AG09319 (cell line): Measurements from ENCODE around the gene CTXN1.
"Not testable (repeated sequence)": the region's sequence is repeated elsewhere in the genome, so short reads cannot be mapped to it uniquely, and the experiment has no call there.

Source experiments
- DNase-seq: peaks from one replicate; pipeline ENCODE4 v3.0.0-alpha.2; 2010; ENCODE audit warnings: low read depth; ENCODE audit errors: extremely low read depth
- TF ChIP-seq, protein P1 (sequence below): IDR thresholded peaks from 2 replicates; pipeline ENCODE4 v1.5.1; 2011; ENCODE audit warnings: low read depth, mild to moderate bottlenecking, inconsistent platforms, low read length, moderate library complexity

CTXN1 gene

DNA sequence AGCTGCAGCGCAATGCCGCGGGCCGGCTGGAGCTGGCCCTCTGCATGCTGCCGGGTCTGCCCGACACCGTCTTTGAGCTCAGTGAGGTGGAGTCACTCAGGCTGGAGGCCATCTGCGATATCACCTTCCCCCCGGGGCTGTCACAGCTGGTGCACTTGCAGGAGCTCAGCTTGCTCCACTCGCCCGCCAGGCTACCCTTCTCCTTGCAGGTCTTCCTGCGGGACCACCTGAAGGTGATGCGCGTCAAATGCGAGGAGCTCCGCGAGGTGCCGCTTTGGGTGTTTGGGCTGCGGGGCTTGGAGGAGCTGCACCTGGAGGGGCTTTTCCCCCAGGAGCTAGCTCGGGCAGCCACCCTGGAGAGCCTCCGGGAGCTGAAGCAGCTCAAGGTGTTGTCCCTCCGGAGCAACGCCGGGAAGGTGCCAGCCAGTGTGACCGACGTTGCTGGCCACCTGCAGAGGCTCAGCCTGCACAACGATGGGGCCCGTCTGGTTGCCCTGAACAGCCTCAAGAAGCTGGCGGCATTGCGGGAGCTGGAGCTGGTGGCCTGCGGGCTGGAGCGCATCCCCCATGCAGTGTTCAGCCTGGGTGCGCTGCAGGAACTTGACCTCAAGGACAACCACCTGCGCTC, 26.1 kb downstream of the CTXN1 start:
- DNase-seq, result no peak
- TF ChIP-seq, protein P1, sequence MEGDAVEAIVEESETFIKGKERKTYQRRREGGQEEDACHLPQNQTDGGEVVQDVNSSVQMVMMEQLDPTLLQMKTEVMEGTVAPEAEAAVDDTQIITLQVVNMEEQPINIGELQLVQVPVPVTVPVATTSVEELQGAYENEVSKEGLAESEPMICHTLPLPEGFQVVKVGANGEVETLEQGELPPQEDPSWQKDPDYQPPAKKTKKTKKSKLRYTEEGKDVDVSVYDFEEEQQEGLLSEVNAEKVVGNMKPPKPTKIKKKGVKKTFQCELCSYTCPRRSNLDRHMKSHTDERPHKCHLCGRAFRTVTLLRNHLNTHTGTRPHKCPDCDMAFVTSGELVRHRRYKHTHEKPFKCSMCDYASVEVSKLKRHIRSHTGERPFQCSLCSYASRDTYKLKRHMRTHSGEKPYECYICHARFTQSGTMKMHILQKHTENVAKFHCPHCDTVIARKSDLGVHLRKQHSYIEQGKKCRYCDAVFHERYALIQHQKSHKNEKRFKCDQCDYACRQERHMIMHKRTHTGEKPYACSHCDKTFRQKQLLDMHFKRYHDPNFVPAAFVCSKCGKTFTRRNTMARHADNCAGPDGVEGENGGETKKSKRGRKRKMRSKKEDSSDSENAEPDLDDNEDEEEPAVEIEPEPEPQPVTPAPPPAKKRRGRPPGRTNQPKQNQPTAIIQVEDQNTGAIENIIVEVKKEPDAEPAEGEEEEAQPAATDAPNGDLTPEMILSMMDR, result no peak

DNA sequence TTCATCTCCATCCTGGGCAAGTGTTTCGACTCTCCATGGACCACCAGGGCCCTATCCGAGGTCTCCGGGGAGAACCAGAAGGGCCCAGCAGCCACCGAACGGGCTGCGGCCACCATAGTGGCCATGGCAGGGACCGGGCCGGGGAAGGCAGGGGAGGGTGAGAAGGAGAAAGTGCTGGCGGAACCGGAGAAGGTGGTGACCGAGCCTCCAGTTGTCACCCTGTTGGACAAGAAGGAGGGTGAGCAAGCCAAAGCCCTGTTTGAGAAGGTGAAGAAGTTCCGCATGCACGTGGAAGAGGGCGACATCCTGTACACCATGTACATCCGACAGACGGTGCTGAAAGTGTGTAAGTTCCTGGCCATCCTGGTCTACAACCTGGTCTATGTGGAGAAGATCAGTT, 27.0 kb downstream of the CTXN1 start:
- no peak for DNase-seq
- TF ChIP-seq, protein P1, result no peak

DNA sequence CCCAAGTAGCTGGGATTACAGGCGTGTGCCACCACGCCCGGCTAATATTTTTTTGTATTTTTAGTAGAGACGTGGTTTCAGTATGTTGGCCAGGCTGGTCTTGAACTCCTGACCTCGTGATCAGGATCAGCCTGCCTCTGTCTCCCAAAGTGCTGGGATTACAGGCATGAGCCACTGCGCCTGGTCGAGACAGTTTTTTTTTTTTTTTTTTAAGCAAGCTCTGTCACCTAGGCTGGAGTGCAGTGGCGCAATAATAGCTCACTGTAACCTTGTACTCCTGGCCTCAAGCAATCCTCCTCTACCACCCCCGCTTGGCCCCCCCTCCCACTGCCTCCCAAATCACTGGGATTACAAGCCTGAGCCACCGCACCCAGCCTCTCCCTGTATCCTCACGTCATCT, 28.6 kb downstream of the CTXN1 start:
- TF ChIP-seq, protein P1, result no peak
- no peak for DNase-seq

DNA sequence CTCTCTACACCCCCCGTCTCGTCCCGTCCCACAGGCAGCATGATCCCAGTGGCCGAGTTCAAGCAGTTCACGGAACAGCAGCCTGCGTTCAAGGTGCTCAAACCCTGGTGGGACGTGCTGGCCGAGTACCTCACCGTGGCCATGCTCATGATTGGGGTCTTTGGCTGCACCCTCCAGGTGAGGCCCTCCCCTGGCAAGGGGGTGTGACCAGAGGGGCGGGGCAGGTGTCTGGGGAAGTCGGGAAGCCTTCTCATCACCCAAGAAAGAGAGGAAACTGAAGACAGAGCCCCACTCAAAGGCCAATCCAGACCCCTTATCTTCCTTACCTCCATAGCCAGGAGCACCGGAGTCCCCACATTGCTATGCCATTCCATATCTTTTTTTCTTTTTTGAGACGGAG, 30.4 kb downstream of the CTXN1 start:
- DNase-seq, result no peak
- TF ChIP-seq, protein P1, result no peak

DNA sequence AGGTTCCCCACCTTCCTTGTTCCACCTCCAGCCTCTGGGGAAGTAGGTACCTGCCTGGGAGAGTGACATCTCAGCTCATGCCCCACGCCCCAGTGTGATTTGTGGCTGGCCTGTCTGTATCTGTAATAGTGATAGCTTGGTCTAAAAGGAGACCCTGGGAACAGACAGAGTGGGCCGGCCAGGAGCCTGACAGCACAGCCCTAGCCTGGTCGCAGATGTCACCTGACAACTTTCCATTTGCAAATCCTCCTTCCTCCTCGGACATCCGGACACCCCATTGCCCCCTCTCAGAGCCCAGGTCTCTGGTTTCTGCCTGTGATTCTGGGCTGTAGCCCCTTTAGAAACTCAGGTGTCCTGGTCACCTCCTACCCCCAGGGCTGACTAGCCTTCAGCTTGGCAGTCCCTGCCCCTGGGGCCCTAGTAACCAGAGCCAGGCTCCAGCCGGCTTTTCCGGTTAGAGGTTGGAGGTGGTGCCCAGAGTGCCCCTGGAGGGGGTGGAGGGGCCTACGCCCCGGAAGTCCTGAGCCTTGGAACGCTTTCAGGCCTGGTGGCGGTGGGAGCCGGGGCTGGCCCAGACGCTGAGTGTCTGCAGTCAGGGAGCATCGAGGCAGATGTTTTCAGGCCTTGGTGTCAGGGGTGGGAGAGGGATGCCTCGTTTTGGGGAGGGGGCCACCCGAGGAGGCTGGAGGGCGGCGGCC, 31.2 kb downstream of the CTXN1 start:
- TF ChIP-seq, protein P1, result no peak

DNA sequence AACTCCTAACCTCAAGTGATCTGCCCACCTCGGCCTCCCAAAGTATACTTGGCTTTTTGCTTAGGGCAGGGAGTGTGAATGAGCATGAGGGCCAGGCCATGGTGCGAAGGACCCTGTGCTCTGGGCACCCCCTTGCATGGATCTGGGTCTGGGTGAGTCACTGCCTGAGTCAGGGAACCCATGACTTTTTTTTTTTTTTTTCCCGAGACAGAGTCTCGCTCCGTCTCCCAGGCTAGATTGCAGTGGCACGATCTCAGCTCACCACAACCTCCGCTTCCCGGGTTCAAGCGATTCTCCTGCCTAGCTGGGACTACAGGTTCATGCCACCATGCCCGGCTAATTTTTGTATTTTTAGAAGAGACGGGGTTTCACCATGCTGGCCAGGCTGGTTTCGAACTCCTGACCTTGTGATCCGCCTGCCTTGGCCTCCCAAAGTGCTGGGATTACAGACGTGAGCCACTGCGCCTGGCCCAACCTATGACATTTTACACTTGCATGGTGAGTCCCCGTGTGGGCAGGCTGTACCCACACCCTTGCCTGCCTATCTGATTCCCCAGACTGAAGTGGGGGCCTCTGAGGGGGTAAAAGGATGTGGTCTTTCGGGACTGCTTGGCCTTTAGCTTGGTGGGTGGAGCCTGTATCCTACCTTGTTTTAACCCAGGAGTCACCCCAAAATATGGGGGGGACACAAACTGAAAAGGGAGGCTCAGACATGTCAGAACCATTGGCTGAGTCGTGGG, 32.4 kb downstream of the CTXN1 start:
- DNase-seq, result not testable (repeated sequence)

More for the DNA sequence above, 31.2 kb downstream of the CTXN1 start:
- no peak for DNase-seq

DNA sequence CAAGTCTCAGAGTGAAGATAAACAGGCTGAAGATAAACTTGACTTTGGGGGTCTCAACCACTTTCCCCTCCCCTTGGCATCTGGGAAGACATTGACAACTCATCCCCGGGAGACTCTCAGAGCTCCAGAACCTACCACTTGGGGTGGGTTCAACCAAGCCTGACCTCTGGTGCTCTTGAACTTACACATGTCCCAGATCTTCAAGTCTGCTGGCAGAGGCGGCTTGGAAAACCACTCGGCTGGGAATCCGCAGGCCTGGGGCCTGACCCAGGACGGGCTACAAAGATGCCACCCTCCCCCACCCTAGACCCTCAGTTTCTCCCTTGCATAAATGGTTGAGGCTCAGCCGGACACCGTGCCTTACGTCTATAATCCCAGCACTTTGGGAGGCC, 37.1 kb downstream of the CTXN1 start:
- DNase-seq, result no peak

More for the DNA sequence above, 37.1 kb downstream of the CTXN1 start:
- TF ChIP-seq, protein P1, result no peak
